HepG2 (cell line): ENCODE data around the gene KAZN. TPM values are rescaled to one million over a fixed set of nuclear protein-coding genes. Genes with fewer than 3 reads are reported as not detected.

Experiments used
- ATAC-seq: fragments of 200-7000 bp; cut with Tn5 transposase; 3 replicates; pipeline ENCODE4 v1.9.1; 2020; ENCODE audit warnings: mild to moderate bottlenecking, moderate library complexity
- BruUV-seq: library from RNA; stranded (reverse); fragments of 400-500 nt; replicated peaks from 2 replicates; lab custom pipeline; 2021; lab: Mats Ljungman, UMichigan
- CTCF ChIA-PET: fragments of 300-600 bp; formaldehyde crosslinking; extraction: SDS; loops from one replicate; lab custom pipeline; 2021; ENCODE audit warnings: low total read pairs, inconsistent platforms, low intra/inter-chr PET ratio; lab: Yijun Ruan, JAX
- POLR2A ChIA-PET: fragments of 350-600 bp; sonication (Branson Sonifier 250); formaldehyde crosslinking; loops from one replicate; lab custom pipeline; 2020; ENCODE audit warnings: antibody characterized with exemption, inconsistent platforms; lab: Yijun Ruan, JAX
- DNase-seq: peaks from one replicate; pipeline ENCODE4 v3.0.0-alpha.2; 2015; ENCODE audit warnings: low spot score
- FAIRE-seq: peaks from 3 replicates; lab custom pipeline; 2011; peaks lifted over from hg19 to GRCh38; lab: Jason Lieb, UNC
- H2AFZ ChIP-seq: one replicate; pipeline ENCODE4 v1.6.1; 2011; ENCODE audit warnings: low read length, inconsistent platforms
- H3K27ac ChIP-seq: fragments of 300-600 bp; 3 replicates; pipeline ENCODE4 v1.8.0; 2011; ENCODE audit warnings: mixed run types, mild to moderate bottlenecking, mixed read lengths, low read length, inconsistent platforms; ENCODE audit not compliant: insufficient read depth; ENCODE audit errors: extremely low read length
- H3K27me3 ChIP-seq, 2 experiments: fragments of 200-600 bp in 1 of 2; 2 replicates in 1 of 2; 3 replicates in 1 of 2; pipeline versions ENCODE4 v1.6.0 to v1.8.0; 2011; ENCODE audit warnings: low read length in 2 of 2, mild to moderate bottlenecking in 2 of 2, moderate library complexity in 2 of 2, inconsistent platforms in 1 of 2; ENCODE audit not compliant: insufficient read depth in 2 of 2, control insufficient read depth in 1 of 2
- H3K36me3 ChIP-seq, 2 experiments: fragments of 200-600 bp in 1 of 2; replicated peaks in 1 of 2; 2 replicates in 1 of 2; 3 replicates in 1 of 2; pipeline versions ENCODE4 v1.5.1 to v1.8.0; 2011; ENCODE audit warnings: low read length in 2 of 2, inconsistent platforms in 1 of 2; ENCODE audit not compliant: insufficient read depth in 2 of 2, control insufficient read depth in 1 of 2
- H3K4me1 ChIP-seq: 2 replicates; pipeline ENCODE4 v1.5.1; 2012; ENCODE audit warnings: low read length, inconsistent platforms; ENCODE audit not compliant: insufficient read depth
- H3K4me2 ChIP-seq: 2 replicates; pipeline ENCODE4 v1.6.0; 2011; ENCODE audit warnings: low read depth, low read length, inconsistent platforms
- H3K4me3 ChIP-seq, 3 experiments: fragments of 200-600 bp in 1 of 3; sonication (generic), shearing (Covaris generic) in 1 of 3; replicated peaks in 1 of 3; 2 replicates each; pipeline ENCODE4 v1.5.1; 2011 to 2016; ENCODE audit warnings: low read length in 3 of 3, inconsistent platforms in 2 of 3, low read depth in 2 of 3, mild to moderate bottlenecking in 2 of 3, control low read depth in 1 of 3, mixed read lengths in 1 of 3; ENCODE audit not compliant: insufficient read depth in 1 of 3
- H3K79me2 ChIP-seq: one replicate; pipeline ENCODE4 v1.6.1; 2011; ENCODE audit warnings: low read length, inconsistent platforms; ENCODE audit not compliant: insufficient read depth
- H3K9ac ChIP-seq: 2 replicates; pipeline ENCODE4 v1.6.0; 2011; ENCODE audit warnings: mild to moderate bottlenecking, low read depth, low read length, inconsistent platforms; ENCODE audit not compliant: insufficient read depth
- H3K9me3 ChIP-seq: 2 replicates; pipeline ENCODE4 v1.5.1; 2012; ENCODE audit warnings: mild to moderate bottlenecking, low read length
- H4K20me1 ChIP-seq: 2 replicates; pipeline ENCODE4 v1.6.0; 2011; ENCODE audit warnings: inconsistent platforms, mild to moderate bottlenecking, low read length, moderate library complexity; ENCODE audit not compliant: insufficient read depth
- ETS1 ChIP-seq: sonication (generic); formaldehyde crosslinking; IDR thresholded peaks from 2 replicates; pipeline ENCODE4 v1.4.0; 2020; ENCODE audit warnings: missing genetic modification reagents
- HINFP ChIP-seq: sonication (generic); formaldehyde crosslinking; IDR thresholded peaks from 2 replicates; pipeline ENCODE4 v1.4.0; 2020; ENCODE audit warnings: low read depth, mild to moderate bottlenecking, missing genetic modification reagents
- JARID2 ChIP-seq: sonication (generic); formaldehyde crosslinking; IDR thresholded peaks from 2 replicates; pipeline ENCODE4 v1.8.1; 2023; ENCODE audit warnings: missing genetic modification reagents, inconsistent platforms; ENCODE audit not compliant: insufficient replicate concordance
- KMT2A ChIP-seq: sonication (generic); formaldehyde crosslinking; IDR thresholded peaks from 2 replicates; pipeline ENCODE4 v1.4.0; 2020; ENCODE audit warnings: missing genetic modification reagents
- PAF1 ChIP-seq: IDR thresholded peaks from 2 replicates; pipeline ENCODE4 v1.6.1; 2016; ENCODE audit warnings: missing genetic modification reagents, missing compliant biosample characterization
- PTBP1 ChIP-seq: fragments of 200-400 bp; formaldehyde crosslinking; IDR thresholded peaks from 2 replicates; pipeline ENCODE4 v1.6.1; 2018; ENCODE audit warnings: low read length, low read depth; ENCODE audit not compliant: poor library complexity, severe bottlenecking
- RFX1 ChIP-seq: fragments of 450-650 bp; IDR thresholded peaks from 2 replicates; pipeline ENCODE4 v1.6.1; 2017
- SNRNP70 ChIP-seq: fragments of 200-400 bp; formaldehyde crosslinking; IDR thresholded peaks from 2 replicates; pipeline ENCODE4 v1.6.1; 2017; ENCODE audit warnings: mild to moderate bottlenecking, low read depth, low read length, moderate library complexity
- SP4 ChIP-seq: sonication (generic); formaldehyde crosslinking; IDR thresholded peaks from 2 replicates; pipeline ENCODE4 v1.8.1; 2023; ENCODE audit warnings: mild to moderate bottlenecking, missing genetic modification reagents
- ZBTB34 ChIP-seq: sonication (generic); formaldehyde crosslinking; IDR thresholded peaks from 2 replicates; pipeline ENCODE4 v1.8.0; 2022; ENCODE audit warnings: mild to moderate bottlenecking, missing genetic modification reagents
- ZC3H13 ChIP-seq: sonication (generic); formaldehyde crosslinking; IDR thresholded peaks from 2 replicates; pipeline ENCODE4 v1.8.1; 2023; ENCODE audit warnings: mild to moderate bottlenecking, missing genetic modification reagents, moderate library complexity
- ZKSCAN8 ChIP-seq: IDR thresholded peaks from 2 replicates; pipeline ENCODE4 v1.6.1; 2016; ENCODE audit warnings: borderline replicate concordance, missing genetic modification reagents, missing compliant biosample characterization
- ZNF619 ChIP-seq: sonication (generic); formaldehyde crosslinking; IDR thresholded peaks from 2 replicates; pipeline ENCODE4 v1.4.0; 2020; ENCODE audit warnings: mild to moderate bottlenecking, missing genetic modification reagents
- ZNF891 ChIP-seq: sonication (generic); formaldehyde crosslinking; IDR thresholded peaks from 2 replicates; pipeline ENCODE4 v1.5.0; 2020; ENCODE audit warnings: mild to moderate bottlenecking, missing genetic modification reagents
- WGBS: methylation state at CpG from one replicate; pipeline ENCODE4 v1.1.6; 2017; ENCODE audit warnings: low lambda C conversion rate; 5-methylcytosine and 5-hydroxymethylcytosine counted together
- in situ Hi-C: cut with HindIII; loops from 2 replicates; pipeline ENCODE4 v1.10.0; 2017; ENCODE audit warnings: low pct_unique_long_range_greater_than_20kb; ENCODE audit not compliant: extremely low pct_ligation_motif_present
- intact Hi-C: fragments of 100-400 bp; cut with micrococcal nuclease; formaldehyde crosslinking; loops from one replicate; pipeline ENCODE4 v1.10.0; 2022; ENCODE audit not compliant: unreplicated experiment
- polyA plus RNA-seq, 8 experiments: library from polyadenylated mRNA; depleted of rRNA in 3 of 8; stranded (reverse) in 7 of 8; unstranded in 1 of 8; fragments of >200 nt; fragmentation: Illumina TruSeq in 4 of 8; extraction: Trizol in 4 of 8; gene quantifications; 2 replicates each; pipeline versions ENCODE4 v1.2.1 to v1.2.3, GENCODE V29; 2011 to 2016; ENCODE audit warnings: low read depth in 4 of 8, missing spikeins in 1 of 8, mixed read lengths in 1 of 8; ENCODE audit not compliant: insufficient read depth in 1 of 8
- total RNA-seq, 5 experiments: library from RNA; depleted of rRNA; stranded (reverse); fragments of >200 nt; fragmentation: Illumina TruSeq; extraction: Trizol; gene quantifications; 2 replicates each; pipeline ENCODE4 v1.2.3, GENCODE V29; 2016; ENCODE audit warnings: low read depth in 1 of 5
- TF ChIP-seq, protein P1 (sequence below): sonication (generic); formaldehyde crosslinking; IDR thresholded peaks from 2 replicates; pipeline ENCODE4 v1.8.1; 2022; ENCODE audit warnings: mild to moderate bottlenecking, missing genetic modification reagents
- TF ChIP-seq, protein P2 (sequence below): sonication (generic); formaldehyde crosslinking; IDR thresholded peaks from 2 replicates; pipeline ENCODE4 v1.4.0; 2020; ENCODE audit warnings: missing genetic modification reagents

The KAZN gene
- total and polyA plus RNA-seq, 2 of the 13 experiments (the other 11 are each of a cell fraction or from before 2014, with no cell fraction given), result 10.4 to 13.5 TPM

DNA sequence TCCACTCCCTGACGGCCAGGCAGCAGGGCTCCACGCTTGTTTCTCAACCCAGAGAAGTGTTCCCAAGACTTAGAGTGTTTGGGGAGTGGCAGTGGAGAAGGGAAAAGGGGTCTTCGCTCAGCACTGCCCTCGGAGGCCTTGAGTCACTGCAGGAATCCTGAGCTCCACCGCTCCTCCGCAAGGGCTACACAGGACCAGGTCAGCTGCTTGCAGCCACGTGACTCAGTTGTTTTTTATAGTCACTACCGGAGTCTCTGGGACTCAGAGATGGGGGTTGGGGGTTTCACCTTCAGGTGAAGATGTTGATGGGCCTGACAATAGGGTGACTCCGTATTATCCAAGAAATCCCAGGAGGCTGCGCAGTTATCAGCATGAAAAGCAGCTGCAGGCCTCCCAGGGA is 478.9 kb downstream of the KAZN start:
- ATAC-seq (no peak), DNase-seq (no peak), FAIRE-seq (no peak)
- Histone ChIP-seq H3K79me2 (no peaks in the 10 kb centered on the region), H2AFZ (no peak overlapping the region), H3K27me3 (peaks cover 1 to 13% of the 10 kb centered on the region in 2 experiments; a peak in 4 of 5 replicates), H3K4me3 (no peak overlapping the region), H3K4me1 (peaks cover 16% of the 10 kb centered on the region), H4K20me1 (0 out of 2 replicates have a peak, but pooled peaks cover 2% of the 10 kb centered on the region), H3K36me3 (no peaks in the 10 kb centered on the region), H3K9ac (no peak overlapping the region), H3K4me2 (no peak overlapping the region), H3K9me3 (no peaks in the 10 kb centered on the region), H3K27ac (no peak overlapping the region)
- WGBS, result 36% methylated on average over 10 of the region's 10 CpGs
- CTCF ChIA-PET, result no interaction called here
- POLR2A ChIA-PET, result no interaction called here
- in situ Hi-C loops, result no loop called here
- intact Hi-C loops, result no loop called here
- BruUV-seq, result no TSS peak
- TF ChIP-seq ZC3H13 (CRISPR knock-in tag), result no peak
- TF ChIP-seq SNRNP70, result no peak
- TF ChIP-seq PAF1 (CRISPR knock-in tag), result no peak
- no peak for TF ChIP-seq ZKSCAN8 (CRISPR knock-in tag)
- TF ChIP-seq KMT2A, result no peak
- TF ChIP-seq, protein P1, sequence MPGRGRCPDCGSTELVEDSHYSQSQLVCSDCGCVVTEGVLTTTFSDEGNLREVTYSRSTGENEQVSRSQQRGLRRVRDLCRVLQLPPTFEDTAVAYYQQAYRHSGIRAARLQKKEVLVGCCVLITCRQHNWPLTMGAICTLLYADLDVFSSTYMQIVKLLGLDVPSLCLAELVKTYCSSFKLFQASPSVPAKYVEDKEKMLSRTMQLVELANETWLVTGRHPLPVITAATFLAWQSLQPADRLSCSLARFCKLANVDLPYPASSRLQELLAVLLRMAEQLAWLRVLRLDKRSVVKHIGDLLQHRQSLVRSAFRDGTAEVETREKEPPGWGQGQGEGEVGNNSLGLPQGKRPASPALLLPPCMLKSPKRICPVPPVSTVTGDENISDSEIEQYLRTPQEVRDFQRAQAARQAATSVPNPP, result no peak
- TF ChIP-seq PTBP1, result no peak
- no peak for TF ChIP-seq ZNF891 (CRISPR knock-in tag)
- no peak for TF ChIP-seq SP4 (CRISPR knock-in tag)
- TF ChIP-seq, protein P2, sequence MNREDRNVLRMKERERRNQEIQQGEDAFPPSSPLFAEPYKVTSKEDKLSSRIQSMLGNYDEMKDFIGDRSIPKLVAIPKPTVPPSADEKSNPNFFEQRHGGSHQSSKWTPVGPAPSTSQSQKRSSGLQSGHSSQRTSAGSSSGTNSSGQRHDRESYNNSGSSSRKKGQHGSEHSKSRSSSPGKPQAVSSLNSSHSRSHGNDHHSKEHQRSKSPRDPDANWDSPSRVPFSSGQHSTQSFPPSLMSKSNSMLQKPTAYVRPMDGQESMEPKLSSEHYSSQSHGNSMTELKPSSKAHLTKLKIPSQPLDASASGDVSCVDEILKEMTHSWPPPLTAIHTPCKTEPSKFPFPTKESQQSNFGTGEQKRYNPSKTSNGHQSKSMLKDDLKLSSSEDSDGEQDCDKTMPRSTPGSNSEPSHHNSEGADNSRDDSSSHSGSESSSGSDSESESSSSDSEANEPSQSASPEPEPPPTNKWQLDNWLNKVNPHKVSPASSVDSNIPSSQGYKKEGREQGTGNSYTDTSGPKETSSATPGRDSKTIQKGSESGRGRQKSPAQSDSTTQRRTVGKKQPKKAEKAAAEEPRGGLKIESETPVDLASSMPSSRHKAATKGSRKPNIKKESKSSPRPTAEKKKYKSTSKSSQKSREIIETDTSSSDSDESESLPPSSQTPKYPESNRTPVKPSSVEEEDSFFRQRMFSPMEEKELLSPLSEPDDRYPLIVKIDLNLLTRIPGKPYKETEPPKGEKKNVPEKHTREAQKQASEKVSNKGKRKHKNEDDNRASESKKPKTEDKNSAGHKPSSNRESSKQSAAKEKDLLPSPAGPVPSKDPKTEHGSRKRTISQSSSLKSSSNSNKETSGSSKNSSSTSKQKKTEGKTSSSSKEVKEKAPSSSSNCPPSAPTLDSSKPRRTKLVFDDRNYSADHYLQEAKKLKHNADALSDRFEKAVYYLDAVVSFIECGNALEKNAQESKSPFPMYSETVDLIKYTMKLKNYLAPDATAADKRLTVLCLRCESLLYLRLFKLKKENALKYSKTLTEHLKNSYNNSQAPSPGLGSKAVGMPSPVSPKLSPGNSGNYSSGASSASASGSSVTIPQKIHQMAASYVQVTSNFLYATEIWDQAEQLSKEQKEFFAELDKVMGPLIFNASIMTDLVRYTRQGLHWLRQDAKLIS (CRISPR knock-in tag), result no peak
- no peak for TF ChIP-seq JARID2 (CRISPR knock-in tag)
- no peak for TF ChIP-seq ZBTB34 (CRISPR knock-in tag)
- no peak for TF ChIP-seq ZNF619 (CRISPR knock-in tag)
- TF ChIP-seq RFX1, result no peak
- TF ChIP-seq ETS1, result no peak
- no peak for TF ChIP-seq HINFP
